ENCODE results near the gene NECTIN1. TPM values are rescaled to one million over a fixed set of nuclear protein-coding genes. Genes with fewer than 3 reads are reported as not detected.

The NECTIN1 gene
- total RNA-seq, 2 experiments from 2014 or later = 5.8 to 14.3 TPM

DNA sequence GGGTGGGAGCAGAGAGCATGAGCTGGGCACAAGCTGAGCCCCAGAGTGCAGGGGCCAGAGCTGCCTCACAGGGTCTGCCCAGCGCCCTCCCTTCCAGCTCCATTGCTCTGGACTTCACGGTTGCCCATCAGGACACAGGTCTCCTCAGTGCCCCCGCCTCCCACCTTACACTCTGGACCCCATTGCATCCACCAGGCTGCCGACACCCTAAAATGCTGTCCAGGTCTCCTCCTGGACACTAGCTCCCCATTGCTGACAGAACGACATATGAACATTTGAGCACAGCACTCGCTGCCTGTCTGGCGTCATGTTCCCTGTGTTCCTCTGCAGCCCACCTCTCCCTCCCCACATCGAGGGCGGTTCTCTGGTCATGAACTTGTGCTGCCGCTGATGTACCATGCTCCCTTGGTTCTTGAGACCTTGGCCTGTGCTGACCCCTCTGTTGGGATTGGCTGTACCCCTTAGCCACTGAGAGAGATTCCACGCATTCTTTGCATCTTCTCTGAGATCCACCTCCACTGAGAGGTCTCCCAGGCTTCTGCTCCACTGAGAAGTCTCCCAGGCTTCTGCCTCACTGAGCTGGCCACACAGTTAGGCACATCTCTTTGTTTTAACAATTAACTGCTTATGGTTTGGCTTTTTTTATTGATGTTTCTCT, 34.2 kb upstream of the NECTIN1 start:
- DNase-seq (ENCODE audit: low spot score) = no peak
- no peak overlapping the region for H3K4me2 ChIP-seq (ENCODE audit: low read length)
- no peaks in the 10 kb centered on the region for H3K79me2 ChIP-seq (ENCODE audit: insufficient read depth, low read depth, low read length)
- no peaks in the 10 kb centered on the region for H3K9me3 ChIP-seq (ENCODE audit: low read length)
- TF ChIP-seq, protein P1, sequence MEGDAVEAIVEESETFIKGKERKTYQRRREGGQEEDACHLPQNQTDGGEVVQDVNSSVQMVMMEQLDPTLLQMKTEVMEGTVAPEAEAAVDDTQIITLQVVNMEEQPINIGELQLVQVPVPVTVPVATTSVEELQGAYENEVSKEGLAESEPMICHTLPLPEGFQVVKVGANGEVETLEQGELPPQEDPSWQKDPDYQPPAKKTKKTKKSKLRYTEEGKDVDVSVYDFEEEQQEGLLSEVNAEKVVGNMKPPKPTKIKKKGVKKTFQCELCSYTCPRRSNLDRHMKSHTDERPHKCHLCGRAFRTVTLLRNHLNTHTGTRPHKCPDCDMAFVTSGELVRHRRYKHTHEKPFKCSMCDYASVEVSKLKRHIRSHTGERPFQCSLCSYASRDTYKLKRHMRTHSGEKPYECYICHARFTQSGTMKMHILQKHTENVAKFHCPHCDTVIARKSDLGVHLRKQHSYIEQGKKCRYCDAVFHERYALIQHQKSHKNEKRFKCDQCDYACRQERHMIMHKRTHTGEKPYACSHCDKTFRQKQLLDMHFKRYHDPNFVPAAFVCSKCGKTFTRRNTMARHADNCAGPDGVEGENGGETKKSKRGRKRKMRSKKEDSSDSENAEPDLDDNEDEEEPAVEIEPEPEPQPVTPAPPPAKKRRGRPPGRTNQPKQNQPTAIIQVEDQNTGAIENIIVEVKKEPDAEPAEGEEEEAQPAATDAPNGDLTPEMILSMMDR (conservative IDR thresholded peaks at IDR 0.05; ENCODE audit: low read length) = no peak
- no peak for TF ChIP-seq EZH2phosphoT487 (IDR thresholded peaks at IDR 0.05; ENCODE audit: borderline replicate concordance, low read depth, low read length)
- H3K4me3 ChIP-seq (ENCODE audit: low read depth, low read length, poor library complexity, severe bottlenecking) = no peak overlapping the region
- BruUV-seq (replicated peaks) = no TSS peak
- ChIA-PET POLR2A (interaction anchor here (0.6 kb wide), 1 partner anchor 598 kb away, joined by 3 read pairs; no protein-coding TSS in a partner anchor), CTCF (ENCODE audit: unreplicated experiment) (no interaction called here)
- intact Hi-C loops (cut with micrococcal nuclease; ENCODE audit: unreplicated experiment) = no loop called here
- no peaks in the 10 kb centered on the region for H3K9me2 ChIP-seq (ENCODE audit: insufficient read depth, low read length)
- H3K36me3 ChIP-seq (ENCODE audit: insufficient read depth, low read length) = no peaks in the 10 kb centered on the region
- H2AFZ ChIP-seq (ENCODE audit: low read length) = no peak overlapping the region
- H4K20me1 ChIP-seq (ENCODE audit: insufficient read depth, low read length) = no peaks in the 10 kb centered on the region
- no peaks in the 10 kb centered on the region for H3K4me1 ChIP-seq (ENCODE audit: insufficient read depth, low read length, poor library complexity, severe bottlenecking)
- no peak overlapping the region for H3K27ac ChIP-seq (ENCODE audit: low read depth, low read length, poor library complexity, severe bottlenecking)

DNA sequence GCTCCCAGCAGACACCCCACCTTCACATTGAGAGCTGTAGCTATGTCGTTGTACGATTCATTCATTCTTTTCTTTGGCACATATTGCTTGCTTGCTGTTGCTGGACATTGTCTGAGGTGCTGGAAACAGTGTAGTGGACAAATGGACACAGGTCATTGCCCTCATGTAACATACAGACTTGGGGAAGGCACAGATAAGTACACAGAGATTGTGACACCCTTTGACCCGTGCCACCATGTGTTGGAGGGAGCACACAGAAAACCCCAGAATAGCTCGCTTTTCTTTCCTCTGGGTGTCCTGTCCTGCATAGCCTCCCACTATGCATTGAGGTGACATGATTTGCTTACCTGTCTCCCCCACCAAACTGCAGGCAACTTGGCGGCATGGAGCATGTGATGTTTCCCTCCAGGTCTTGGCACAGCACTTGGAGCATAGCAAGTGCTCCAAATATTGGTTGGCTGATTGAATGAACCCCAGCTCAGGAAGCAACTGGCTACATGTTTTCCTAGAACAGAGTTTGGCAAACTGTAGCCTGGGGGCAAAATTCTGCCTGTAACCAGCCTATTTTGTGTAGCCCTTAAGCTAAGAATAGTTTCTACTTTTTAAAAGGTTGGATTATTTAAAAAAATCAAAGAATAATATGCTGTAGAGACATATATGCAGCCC, 30.9 kb upstream of the NECTIN1 start:
- Histone ChIP-seq H2AFZ (ENCODE audit: low read length) (no peak overlapping the region), H4K20me1 (ENCODE audit: insufficient read depth, low read length) (no peaks in the 10 kb centered on the region), H3K4me2 (ENCODE audit: low read length) (no peak overlapping the region), H3K36me3 (ENCODE audit: insufficient read depth, low read length) (no peaks in the 10 kb centered on the region), H3K79me2 (ENCODE audit: insufficient read depth, low read depth, low read length) (no peaks in the 10 kb centered on the region), H3K27ac (ENCODE audit: low read depth, low read length, poor library complexity, severe bottlenecking) (no peak overlapping the region), H3K4me3 (ENCODE audit: low read depth, low read length, poor library complexity, severe bottlenecking) (no peak overlapping the region), H3K9me2 (ENCODE audit: insufficient read depth, low read length) (no peaks in the 10 kb centered on the region), H3K4me1 (ENCODE audit: insufficient read depth, low read length, poor library complexity, severe bottlenecking) (no peaks in the 10 kb centered on the region), H3K9me3 (ENCODE audit: low read length) (no peaks in the 10 kb centered on the region)
- intact Hi-C loops (cut with micrococcal nuclease; ENCODE audit: unreplicated experiment) = no loop called here
- DNase-seq (ENCODE audit: low spot score) = no peak
- ChIA-PET POLR2A (no interaction called here), CTCF (ENCODE audit: unreplicated experiment) (no interaction called here)
- BruUV-seq (replicated peaks) = no TSS peak
- no peak for TF ChIP-seq EZH2phosphoT487 (IDR thresholded peaks at IDR 0.05; ENCODE audit: borderline replicate concordance, low read depth, low read length)
- TF ChIP-seq, protein P1 (conservative IDR thresholded peaks at IDR 0.05; ENCODE audit: low read length) = no peak

DNA sequence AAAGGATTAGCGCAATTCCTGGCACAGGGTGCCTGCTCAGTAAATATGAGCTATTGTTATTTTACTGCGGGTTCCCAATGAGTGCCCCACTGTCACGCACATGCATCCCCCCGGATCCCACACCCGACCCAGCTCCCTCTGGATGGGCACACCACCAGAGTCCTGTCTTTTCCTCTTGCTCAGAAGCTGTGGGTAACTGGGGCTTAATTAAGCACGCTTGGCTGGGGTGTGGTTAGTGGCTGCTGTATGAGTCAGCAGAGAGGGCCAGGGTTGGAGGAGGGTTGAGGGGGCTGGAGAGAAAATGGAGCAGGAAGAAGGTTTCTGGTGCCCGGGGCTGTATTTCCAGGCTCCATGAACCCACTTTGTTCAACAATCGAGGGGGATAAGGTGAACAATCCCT, 30.3 kb upstream of the NECTIN1 start:
- Histone ChIP-seq H2AFZ (ENCODE audit: low read length) (no peak overlapping the region), H3K9me2 (ENCODE audit: insufficient read depth, low read length) (no peaks in the 10 kb centered on the region), H3K36me3 (ENCODE audit: insufficient read depth, low read length) (no peaks in the 10 kb centered on the region), H4K20me1 (ENCODE audit: insufficient read depth, low read length) (no peaks in the 10 kb centered on the region), H3K9me3 (ENCODE audit: low read length) (no peaks in the 10 kb centered on the region), H3K4me3 (ENCODE audit: low read depth, low read length, poor library complexity, severe bottlenecking) (no peak overlapping the region), H3K4me1 (ENCODE audit: insufficient read depth, low read length, poor library complexity, severe bottlenecking) (no peaks in the 10 kb centered on the region), H3K27ac (ENCODE audit: low read depth, low read length, poor library complexity, severe bottlenecking) (no peak overlapping the region), H3K79me2 (ENCODE audit: insufficient read depth, low read depth, low read length) (no peaks in the 10 kb centered on the region), H3K4me2 (ENCODE audit: low read length) (no peak overlapping the region)
- no peak for DNase-seq (ENCODE audit: low spot score)
- ChIA-PET POLR2A (no interaction called here), CTCF (ENCODE audit: unreplicated experiment) (no interaction called here)
- intact Hi-C loops (cut with micrococcal nuclease; ENCODE audit: unreplicated experiment) = no loop called here
- BruUV-seq (replicated peaks) = no TSS peak
- TF ChIP-seq, protein P1 (conservative IDR thresholded peaks at IDR 0.05; ENCODE audit: low read length) = no peak
- TF ChIP-seq EZH2phosphoT487 (IDR thresholded peaks at IDR 0.05; ENCODE audit: borderline replicate concordance, low read depth, low read length) = no peak

Data from OCI-LY7 (cell line).